HG02588 (cell line): ENCODE measurements around the gene WDHD1.
"Not testable (repeated sequence)": the region's sequence is repeated elsewhere in the genome, so short reads cannot be mapped to it uniquely, and the experiment has no call there.

Experiments used
- ATAC-seq: cut with Tn5 transposase; IDR thresholded peaks from one replicate; pipeline ENCODE4 v1.9.1; 2021; ENCODE audit warnings: mild to moderate bottlenecking, moderate library complexity; ENCODE audit not compliant: unreplicated experiment

WDHD1 gene

GRCh38 chr14:54974788-54975414 lies 52.0 kb downstream of the WDHD1 start:
- ATAC-seq, result no peak

GRCh38 chr14:54967496-54967895 lies 59.4 kb downstream of the WDHD1 start:
- ATAC-seq, result no peak

- ATAC-seq, result no peak
These were observed 71.8 kb downstream of the WDHD1 start for GRCh38 chr14:54955143-54955542.

- ATAC-seq, result not testable (repeated sequence)
These were observed 73.3 kb downstream of the WDHD1 start for GRCh38 chr14:54953609-54954008.

GRCh38 chr14:54952803-54953202 lies 74.1 kb downstream of the WDHD1 start:
- not testable (repeated sequence) for ATAC-seq

GRCh38 chr14:54947230-54947629 lies 79.7 kb downstream of the WDHD1 start:
- no peak for ATAC-seq

GRCh38 chr14:54946500-54946899 lies 80.4 kb downstream of the WDHD1 start:
- no peak for ATAC-seq

GRCh38 chr14:54944737-54945391 lies 82.0 kb downstream of the WDHD1 start:
- no peak for ATAC-seq

- no peak for ATAC-seq
These were observed 84.0 kb downstream of the WDHD1 start for GRCh38 chr14:54942913-54943312.

GRCh38 chr14:54936816-54937215 lies 90.1 kb downstream of the WDHD1 start:
- ATAC-seq, result no peak

GRCh38 chr14:54935958-54936357 lies 90.9 kb downstream of the WDHD1 start:
- no peak for ATAC-seq

- ATAC-seq, result no peak
These were observed 91.8 kb downstream of the WDHD1 start for GRCh38 chr14:54935100-54935499.

GRCh38 chr14:54933006-54933405 lies 93.9 kb downstream of the WDHD1 start:
- ATAC-seq, result no peak

GRCh38 chr14:54931598-54932340 lies 95.1 kb downstream of the WDHD1 start:
- ATAC-seq, result no peak

- ATAC-seq, result no peak
These were observed 95.8 kb downstream of the WDHD1 start for GRCh38 chr14:54931101-54931500.

GRCh38 chr14:54929556-54929955 lies 97.3 kb downstream of the WDHD1 start:
- ATAC-seq, result no peak

- no peak for ATAC-seq
These were observed 98.7 kb downstream of the WDHD1 start for GRCh38 chr14:54928216-54928615.

GRCh38 chr14:54927551-54927950 lies 99.3 kb downstream of the WDHD1 start:
- no peak for ATAC-seq

- not testable (repeated sequence) for ATAC-seq
These were observed 100.3 kb downstream of the WDHD1 start for GRCh38 chr14:54926570-54926969.

GRCh38 chr14:54922598-54922997 lies 104.3 kb downstream of the WDHD1 start:
- ATAC-seq, result no peak

- ATAC-seq, result no peak
These were observed 106.8 kb downstream of the WDHD1 start for GRCh38 chr14:54920052-54920451.

GRCh38 chr14:54919330-54919729 lies 107.6 kb downstream of the WDHD1 start:
- ATAC-seq, result no peak
